GM12878 (cell line): ENCODE measurements around the gene DCAF5. TPM values are rescaled to one million over a fixed set of nuclear protein-coding genes. Genes with fewer than 3 reads are reported as not detected.

Experiments used
- ATAC-seq: fragments of 200-7000 bp; cut with Tn5 transposase; 3 replicates; pipeline ENCODE4 v1.9.1; 2020; ENCODE audit warnings: mild to moderate bottlenecking, moderate library complexity
- BruUV-seq: library from RNA; stranded (reverse); fragments of 400-500 nt; replicated peaks from 2 replicates; lab custom pipeline; 2021; lab: Mats Ljungman, UMichigan
- CTCF ChIA-PET: fragments of 300-600 bp; sonication (Branson Sonifier 250); formaldehyde crosslinking; extraction: SDS; loops from one replicate; lab custom pipeline; 2021; ENCODE audit warnings: inconsistent platforms; lab: Yijun Ruan, JAX
- POLR2A ChIA-PET: fragments of 350-600 bp; formaldehyde crosslinking; extraction: SDS; loops from one replicate; lab custom pipeline; 2021; ENCODE audit warnings: inconsistent platforms; lab: Charles Lee
- RAD21 ChIA-PET: fragments of 300-600 bp; sonication (Branson Sonifier 250); formaldehyde crosslinking; loops from one replicate; lab custom pipeline; 2023; ENCODE audit warnings: antibody characterized with exemption; ENCODE audit not compliant: unreplicated experiment; lab: Charles Lee
- SMC1A ChIA-PET: fragments of 300-600 bp; sonication (Branson Sonifier 250); formaldehyde crosslinking; loops from one replicate; lab custom pipeline; 2023; ENCODE audit not compliant: unreplicated experiment, uncharacterized antibody; lab: Charles Lee
- DNase-seq: peaks from one replicate; pipeline ENCODE4 v3.0.0-alpha.2; 2011; ENCODE audit warnings: low read depth, low spot score
- FAIRE-seq: peaks from 3 replicates; lab custom pipeline; 2011; peaks lifted over from hg19 to GRCh38; lab: Jason Lieb, UNC
- H2AFZ ChIP-seq: 2 replicates; pipeline ENCODE4 v1.6.0; 2011; ENCODE audit warnings: low read depth, low read length, control low read depth; ENCODE audit not compliant: control insufficient read depth
- H3K27ac ChIP-seq: 2 replicates; pipeline ENCODE4 v1.5.1; 2011; ENCODE audit warnings: control low read depth; ENCODE audit not compliant: control insufficient read depth, insufficient read depth
- H3K27me3 ChIP-seq, 2 experiments: replicated peaks in 1 of 2; 2 replicates each; pipeline versions ENCODE4 v1.6.0 to v1.6.1; 2011; ENCODE audit warnings: low read length in 1 of 2; ENCODE audit not compliant: control insufficient read depth in 2 of 2, insufficient read depth in 2 of 2
- H3K36me3 ChIP-seq, 2 experiments: 2 replicates each; pipeline ENCODE4 v1.5.1; 2011; ENCODE audit warnings: low read length in 1 of 2; ENCODE audit not compliant: control insufficient read depth in 2 of 2, insufficient read depth in 2 of 2
- H3K4me1 ChIP-seq: 2 replicates; pipeline ENCODE4 v1.6.1; 2011; ENCODE audit warnings: mild to moderate bottlenecking, low read length, moderate library complexity, mixed read lengths; ENCODE audit not compliant: control insufficient read depth, insufficient read depth
- H3K4me2 ChIP-seq: 2 replicates; pipeline ENCODE4 v1.6.0; 2011; ENCODE audit warnings: control low read depth; ENCODE audit not compliant: control insufficient read depth, insufficient read depth
- H3K4me3 ChIP-seq: fragments of 200-600 bp; sonication (generic); 2 replicates; pipeline ENCODE4 v1.5.1; 2016
- H3K79me2 ChIP-seq: 2 replicates; pipeline ENCODE4 v1.6.0; 2011; ENCODE audit warnings: low read length; ENCODE audit not compliant: control insufficient read depth, insufficient read depth
- H3K9ac ChIP-seq: 2 replicates; pipeline ENCODE4 v1.8.0; 2011; ENCODE audit warnings: low read length, control low read depth, mixed read lengths; ENCODE audit not compliant: control insufficient read depth, insufficient read depth
- H3K9me3 ChIP-seq: replicated peaks from 3 replicates; pipeline ENCODE4 v1.5.1; 2011; ENCODE audit warnings: mild to moderate bottlenecking, low read length; ENCODE audit not compliant: control insufficient read depth, insufficient read depth
- H4K20me1 ChIP-seq: 2 replicates; pipeline ENCODE4 v1.6.0; 2011; ENCODE audit not compliant: control insufficient read depth, insufficient read depth
- CREB1 ChIP-seq: IDR thresholded peaks from 2 replicates; pipeline ENCODE4 v1.6.1; 2012; ENCODE audit warnings: low read depth, mild to moderate bottlenecking, inconsistent platforms
- CTCF ChIP-seq, 3 experiments: IDR thresholded peaks in 2 of 3; conservative IDR thresholded peaks in 1 of 3; 2 replicates each; pipeline ENCODE4 v1.5.1; 2011; ENCODE audit warnings: low read depth in 3 of 3, low read length in 3 of 3, mild to moderate bottlenecking in 3 of 3, control low read depth in 2 of 3, moderate library complexity in 2 of 3, inconsistent platforms in 1 of 3, mixed read lengths in 1 of 3; ENCODE audit not compliant: control insufficient read depth in 2 of 3, insufficient read depth in 1 of 3; ENCODE audit errors: extremely low read depth in 1 of 3
- E4F1 ChIP-seq: fragments of 450-650 bp; IDR thresholded peaks from 2 replicates; pipeline ENCODE4 v1.6.1; 2018; ENCODE audit warnings: borderline replicate concordance, mild to moderate bottlenecking; ENCODE audit not compliant: partially characterized antibody
- RAD21 ChIP-seq: IDR thresholded peaks from 2 replicates; pipeline ENCODE4 v1.6.1; 2011; ENCODE audit warnings: mild to moderate bottlenecking, low read depth, low read length, moderate library complexity; ENCODE audit not compliant: insufficient read depth
- SMC3 ChIP-seq: IDR thresholded peaks from 2 replicates; pipeline ENCODE4 v1.6.1; 2011; ENCODE audit warnings: low read length, improper control_type of control experiment, borderline replicate concordance
- TCF3 ChIP-seq: IDR thresholded peaks from 2 replicates; pipeline ENCODE4 v1.6.1; 2012; ENCODE audit warnings: low read depth, mild to moderate bottlenecking, low read length, borderline replicate concordance; ENCODE audit not compliant: insufficient read depth
- ZSCAN29 ChIP-seq: fragments of 450-650 bp; IDR thresholded peaks from 2 replicates; pipeline ENCODE4 v1.6.1; 2017; ENCODE audit warnings: mild to moderate bottlenecking, moderate library complexity
- whole genome bisulfite sequencing: methylation state at CpG from one replicate; pipeline ENCODE4 v1.1.6; 2016; ENCODE audit warnings: low lambda C conversion rate; ENCODE audit not compliant: insufficient replicate concordance, insufficient coverage; ENCODE audit errors: missing lambda C conversion rate; 5-methylcytosine and 5-hydroxymethylcytosine counted together
- in situ Hi-C: fragments of 300-500 bp; cut with MboI; formaldehyde crosslinking; loops from 9 replicates; pipeline ENCODE4 v1.14.3; 2018; ENCODE audit warnings: mixed read lengths
- intact Hi-C: fragments of 100-400 bp; cut with micrococcal nuclease; formaldehyde crosslinking; loops from one replicate; pipeline ENCODE4 v1.14.2; 2022; ENCODE audit not compliant: unreplicated experiment
- polyA plus RNA-seq, 11 experiments: library from polyadenylated mRNA; depleted of rRNA in 4 of 11; unstranded in 6 of 11; stranded (reverse) in 5 of 11; fragments of >200 nt; fragmentation: Nextera tagmentation in 4 of 11; fragmentation: Illumina TruSeq in 1 of 11; extraction: Ambion mirVana in 4 of 11; extraction: Trizol in 1 of 11; gene quantifications; 1 replicate in 1 of 11; 2 replicates in 10 of 11; pipeline versions ENCODE4 v1.2.1 to v1.2.3, GENCODE V29; 2011 to 2016; ENCODE audit warnings: inconsistent platforms in 2 of 11, missing spikeins in 2 of 11, low read depth in 1 of 11
- total RNA-seq, 4 experiments: library from RNA; depleted of rRNA in 3 of 4; stranded (reverse); fragments of >200 nt in 3 of 4; fragmentation: Illumina TruSeq in 1 of 4; extraction: Trizol in 1 of 4; gene quantifications; 2 replicates each; pipeline versions ENCODE4 v1.2.1 to v1.2.3, GENCODE V29; 2013 to 2021

Gene DCAF5
- total and polyA plus RNA-seq, 10 of the 15 experiments (the other 5 are each of a cell fraction or from before 2014, with no cell fraction given): 6.8 to 38.1 (median 19.1) TPM

GRCh38 chr14:69090187-69090789 lies 62.6 kb downstream of the DCAF5 start:
- in situ Hi-C loops (no loop called here), intact Hi-C loops (loop anchor here (1.0 to 10.0 kb wide), 2 partner anchors 179 to 845 kb away; no protein-coding TSS in a partner anchor)
- ChIA-PET RAD21 (interaction anchor here (0.8 to 1.5 kb wide), 2 partner anchors 178 to 379 kb away, joined by 3 to 4 read pairs; no protein-coding TSS in a partner anchor), CTCF (interaction anchor here (0.7 to 5.1 kb wide), 17 partner anchors 9 to 1177 kb away, joined by 3 to 38 read pairs (median 4); no protein-coding TSS in a partner anchor), POLR2A (no interaction called here), SMC1A (interaction anchor here (0.6 to 2.8 kb wide), 7 partner anchors 9 to 246 kb away, joined by 3 to 16 read pairs (median 3); no protein-coding TSS in a partner anchor)
- no peak overlapping the region for H2AFZ ChIP-seq
- DNase-seq (no peak), FAIRE-seq (no peak), ATAC-seq (peak; percentile 82)
- no peak overlapping the region for H3K4me3 ChIP-seq
- WGBS: 97% methylated on average over 4 of the region's 4 CpGs
- no peak for TF ChIP-seq E4F1
- TF ChIP-seq TCF3: no peak
- TF ChIP-seq CTCF (IDR thresholded peaks at IDR 0.05 in 2 of 3, conservative IDR thresholded peaks at IDR 0.05 in 1 of 3; ENCODE audit: control insufficient read depth in 2 of 3, extremely low read depth in 1 of 3, insufficient read depth in 1 of 3, low read depth in 3 of 3, low read length in 3 of 3): peak; percentile 50 to 65 (median 56)
- peak; percentile 48; the same call in 1 of the 2 replicates for TF ChIP-seq SMC3
- no peak for TF ChIP-seq ZSCAN29
- TF ChIP-seq CREB1: no peak
- TF ChIP-seq RAD21: peak; percentile 58
- no TSS peak for BruUV-seq
- no peak overlapping the region for H3K9ac ChIP-seq
- no peaks in the 10 kb centered on the region for H3K27me3 ChIP-seq
- H3K4me2 ChIP-seq: no peak overlapping the region
- no peaks in the 10 kb centered on the region for H3K79me2 ChIP-seq
- no peaks in the 10 kb centered on the region for H3K9me3 ChIP-seq
- H4K20me1 ChIP-seq: no peaks in the 10 kb centered on the region
- H3K36me3 ChIP-seq: peaks cover 7 to 24% of the 10 kb centered on the region in 2 experiments; a peak in 3 of 4 replicates
- H3K4me1 ChIP-seq: peaks cover 4% of the 10 kb centered on the region
- no peak overlapping the region for H3K27ac ChIP-seq
